Cerebellar cortex (tissue), 1 donor: ENCODE results near the gene ANKRD18A.

Experiments used
- DNase-seq: peaks from one replicate; pipeline ENCODE4 v3.0.0-alpha.2; 2015; ENCODE audit warnings: low spot score

The ANKRD18A gene

DNA sequence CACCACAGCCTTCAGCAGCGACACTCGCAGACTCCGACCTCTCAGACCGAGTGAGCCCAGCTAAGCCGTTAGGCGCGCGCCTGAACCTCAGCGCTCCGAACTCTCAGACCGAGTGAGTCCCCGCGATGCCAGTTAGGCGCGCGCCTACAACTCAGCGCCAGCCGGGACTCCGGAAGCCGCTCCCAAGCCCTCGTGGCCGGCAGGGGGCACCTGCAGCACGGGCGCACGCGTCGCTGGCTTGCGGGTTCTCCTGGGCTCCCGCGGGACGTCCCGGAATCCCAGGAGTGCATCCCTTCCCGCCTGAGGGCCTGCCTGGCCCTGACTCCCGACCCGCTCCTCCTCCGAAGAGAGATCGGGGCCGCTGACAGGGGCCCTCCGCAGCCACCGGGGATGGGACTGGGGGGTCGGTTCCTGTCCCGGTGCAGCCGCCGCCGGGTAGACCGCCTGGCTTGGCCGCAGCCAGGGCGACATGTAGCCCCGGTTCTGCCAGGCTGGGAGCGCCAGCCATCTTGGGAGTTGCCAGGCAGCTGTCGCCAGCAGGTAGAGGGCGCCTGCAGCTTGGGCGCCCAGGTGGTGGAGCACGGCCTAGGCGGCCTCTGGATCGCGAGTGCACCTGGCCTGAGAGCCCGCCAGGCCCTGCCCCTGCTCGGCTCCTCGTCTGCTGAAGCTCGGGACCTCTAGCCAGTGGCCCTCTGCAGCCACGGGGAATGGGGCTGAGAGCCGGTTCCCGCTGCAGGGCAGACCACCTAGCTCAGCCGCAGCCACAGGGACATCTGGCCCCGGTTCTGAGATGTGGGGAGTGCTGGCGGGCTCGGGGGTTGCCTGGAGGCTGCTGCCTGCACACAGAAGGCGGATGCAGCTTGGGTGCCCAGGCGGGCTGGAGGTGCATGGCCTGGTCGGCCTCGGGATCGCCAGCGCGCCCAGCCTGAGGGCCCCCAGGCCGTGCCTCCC is at the start of gene ANKRD18A:
Gene ANKRD18A (minus strand): TSS at position 114 of the 951 bp plus-strand sequence. CDS start 311 bp downstream, outside the sequence.
- DNase-seq: peak; percentile 72

DNA sequence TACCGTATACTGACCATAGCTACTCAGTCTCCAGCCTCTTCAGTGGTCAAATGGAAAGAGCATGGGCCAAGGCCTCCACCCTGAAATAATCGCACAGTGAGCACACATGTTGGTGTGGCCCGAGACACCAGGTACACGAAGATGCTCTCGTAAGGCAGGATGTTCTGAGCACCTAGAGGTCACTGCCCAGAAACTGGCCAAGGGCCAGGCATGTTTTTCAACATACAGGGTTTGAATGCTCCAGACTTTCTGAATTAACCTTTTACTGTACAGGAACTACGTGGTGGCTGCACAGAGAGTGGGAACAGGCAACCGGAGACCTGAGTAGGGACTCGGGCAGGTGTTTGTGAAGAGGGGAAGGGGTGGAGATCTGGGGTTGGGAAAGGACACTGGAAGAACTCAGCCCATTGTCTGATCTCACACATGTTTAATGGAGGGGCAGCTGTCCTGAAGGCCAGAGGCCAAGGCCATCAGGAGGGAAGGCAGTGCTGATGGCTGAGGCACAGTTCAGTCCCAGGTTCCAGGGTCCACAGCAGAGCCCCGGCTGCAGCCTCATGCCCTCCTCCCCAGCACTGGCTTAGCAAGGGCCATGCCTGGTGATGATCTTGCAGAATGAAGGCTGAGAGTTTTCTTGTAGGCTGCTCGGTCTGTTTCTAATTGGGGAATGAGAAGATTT is 48.5 kb upstream of the ANKRD18A start:
- DNase-seq: no peak

DNA sequence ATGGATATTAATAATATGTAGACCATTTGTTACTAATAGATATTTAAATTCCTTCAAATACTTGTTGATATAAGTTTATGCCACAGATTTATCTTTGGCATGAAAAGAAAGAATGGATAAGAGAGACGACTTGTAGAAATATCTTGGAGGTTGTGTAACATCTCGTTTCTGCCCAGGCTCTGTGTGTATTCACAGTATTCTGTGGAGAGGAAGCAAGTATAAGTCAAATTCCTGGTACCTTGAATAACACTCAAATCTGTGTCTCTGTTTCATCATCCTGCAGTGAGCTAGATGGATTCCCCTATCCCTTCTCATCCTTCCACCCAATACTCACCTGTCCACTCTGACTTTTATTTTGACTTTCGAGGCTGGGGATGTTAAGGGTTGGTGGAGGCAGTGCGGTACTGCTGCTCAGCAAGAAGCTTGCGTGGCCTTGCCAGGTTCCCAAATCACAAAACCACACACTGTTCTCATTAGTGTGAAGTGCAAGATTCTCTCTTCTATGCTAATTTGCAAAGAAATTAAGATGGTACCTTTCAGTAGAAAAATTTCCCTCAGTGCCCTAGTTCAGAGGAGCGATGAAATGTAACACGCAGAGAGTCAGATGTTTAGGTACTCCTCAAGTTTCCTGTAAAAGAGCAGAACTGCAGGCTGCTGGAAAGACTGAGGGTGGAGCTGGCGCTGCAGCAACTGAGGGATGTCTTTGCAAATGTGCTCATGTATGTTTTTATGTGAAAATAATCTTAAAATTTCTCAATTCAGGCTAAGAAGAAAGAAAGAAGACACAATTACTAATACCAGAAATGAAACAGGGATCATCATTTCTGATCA is 42.6 kb upstream of the ANKRD18A start:
- DNase-seq: no peak

DNA sequence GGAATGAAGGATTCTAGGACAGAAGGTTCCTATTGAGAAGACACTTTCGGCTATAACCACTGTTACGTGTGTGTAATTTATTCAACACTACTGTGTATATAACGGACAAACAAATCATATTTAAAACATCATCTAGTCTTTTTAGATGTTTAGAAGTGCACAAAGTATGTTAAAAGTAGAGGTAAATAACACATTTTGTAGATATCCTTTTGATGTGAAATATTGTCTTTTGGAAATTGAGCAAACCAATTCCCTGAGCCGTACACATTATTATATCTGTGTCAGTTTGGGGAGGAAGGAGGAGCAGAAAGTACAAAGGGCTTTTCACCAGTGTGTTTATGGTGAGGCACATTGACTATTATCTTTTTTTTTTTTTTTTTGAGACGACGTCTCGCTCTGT is 39.1 kb upstream of the ANKRD18A start:
- no peak for DNase-seq

DNA sequence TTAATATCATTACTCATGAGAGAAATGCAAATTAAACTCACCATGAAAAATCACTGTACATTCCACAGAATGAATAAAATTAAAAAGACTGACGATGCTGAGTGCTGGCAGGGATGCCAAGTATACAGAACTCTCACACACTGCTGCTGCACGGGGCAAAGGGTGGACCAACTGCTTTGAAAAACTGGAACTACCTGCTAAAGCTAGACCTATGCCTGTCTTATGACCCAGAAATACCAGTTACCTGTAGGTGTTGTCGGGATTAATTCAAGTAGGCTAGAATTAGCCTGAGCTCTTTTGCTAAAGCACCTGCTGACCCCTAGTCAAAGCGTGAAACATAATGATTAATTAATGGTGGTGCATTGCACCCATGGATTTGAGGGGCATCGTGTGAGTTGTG is 36.5 kb upstream of the ANKRD18A start:
- DNase-seq: no peak

DNA sequence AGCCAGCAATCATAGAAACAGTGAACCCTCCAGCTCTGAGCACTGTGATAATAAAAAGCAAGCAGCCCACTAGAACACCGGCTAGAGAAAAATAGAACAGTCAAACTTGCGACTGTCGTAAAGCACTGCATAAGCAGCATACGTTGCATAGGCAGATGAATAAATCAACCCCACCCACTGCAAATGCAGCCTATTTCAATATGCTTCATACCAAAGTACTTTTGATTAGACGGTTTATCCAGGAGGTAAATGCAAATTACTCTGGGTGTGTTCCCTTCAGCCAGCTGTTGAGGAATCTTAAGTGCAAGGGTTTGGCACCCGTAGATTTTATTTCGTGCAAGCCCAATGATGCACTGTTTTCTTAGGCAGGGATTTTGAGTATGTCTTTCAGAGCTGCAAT is 32.1 kb upstream of the ANKRD18A start:
- DNase-seq: no peak

DNA sequence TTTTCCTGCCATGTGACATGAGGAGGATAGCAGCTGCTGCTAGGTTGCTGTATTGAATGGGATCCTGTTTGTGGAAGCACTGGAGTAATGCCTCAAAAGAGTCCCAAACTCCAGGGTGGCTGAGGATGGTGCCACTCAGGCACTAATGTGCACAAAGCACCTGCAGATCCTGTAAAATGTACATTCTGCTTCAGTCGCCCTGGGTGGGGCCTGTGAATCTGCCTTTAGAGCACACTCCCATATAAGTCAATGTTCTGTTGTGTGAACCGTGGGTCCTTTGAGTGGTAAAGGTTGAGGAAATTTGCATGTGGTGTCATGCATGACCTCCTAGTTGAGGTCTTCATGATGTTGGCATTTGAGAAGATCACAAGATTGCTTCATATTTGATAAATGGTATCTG is 31.6 kb upstream of the ANKRD18A start:
- DNase-seq: no peak

DNA sequence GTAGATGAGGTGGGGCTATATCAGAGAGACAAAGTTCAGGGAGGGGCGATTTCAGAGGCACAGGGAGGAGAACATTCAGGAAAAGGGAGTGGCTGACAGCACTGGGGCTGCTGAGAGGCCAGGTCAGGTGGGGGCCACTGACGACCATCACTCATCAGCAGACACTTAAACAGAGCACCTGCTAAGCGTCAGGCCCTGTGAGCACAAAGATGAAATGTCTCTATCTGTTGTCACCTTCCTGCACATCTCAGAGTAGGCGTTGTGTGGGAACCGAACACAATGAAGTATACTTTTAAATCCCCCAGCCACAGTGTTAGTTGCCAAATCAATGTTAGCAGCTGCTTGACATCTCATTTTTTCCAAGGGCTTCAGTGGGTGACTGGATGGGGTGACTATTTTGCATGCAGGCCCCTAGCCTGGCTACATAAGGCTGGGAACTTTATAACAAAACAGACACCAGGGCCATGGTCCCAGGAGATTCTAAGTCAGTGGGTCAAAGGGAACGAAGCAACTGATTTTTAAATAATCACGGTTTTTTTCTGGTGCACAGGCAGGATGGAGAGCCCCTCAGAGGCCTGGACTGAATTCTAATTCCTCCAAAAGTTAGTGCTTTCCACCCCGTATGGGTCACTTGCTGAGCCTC is 31.1 kb upstream of the ANKRD18A start:
- DNase-seq: no peak

DNA sequence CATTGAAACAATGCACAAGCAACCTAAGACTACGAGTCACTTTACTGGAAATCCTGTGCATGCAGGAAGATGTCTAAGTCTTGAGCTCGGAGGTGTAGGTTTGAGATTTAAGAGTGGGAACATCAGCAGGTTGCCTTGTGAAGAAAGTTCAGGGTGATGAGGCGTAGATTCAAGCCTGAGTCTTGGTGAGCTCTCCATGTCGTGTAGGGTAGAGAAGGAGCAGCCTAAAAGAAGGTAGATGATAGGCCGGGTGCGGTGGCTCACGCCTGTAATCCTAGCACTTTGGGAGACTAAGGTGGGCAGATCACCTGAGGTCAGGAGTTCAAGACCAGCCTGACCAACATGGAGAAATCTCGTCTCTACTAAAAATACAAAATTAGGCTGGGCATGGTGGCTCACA is 30.2 kb upstream of the ANKRD18A start:
- no peak for DNase-seq

DNA sequence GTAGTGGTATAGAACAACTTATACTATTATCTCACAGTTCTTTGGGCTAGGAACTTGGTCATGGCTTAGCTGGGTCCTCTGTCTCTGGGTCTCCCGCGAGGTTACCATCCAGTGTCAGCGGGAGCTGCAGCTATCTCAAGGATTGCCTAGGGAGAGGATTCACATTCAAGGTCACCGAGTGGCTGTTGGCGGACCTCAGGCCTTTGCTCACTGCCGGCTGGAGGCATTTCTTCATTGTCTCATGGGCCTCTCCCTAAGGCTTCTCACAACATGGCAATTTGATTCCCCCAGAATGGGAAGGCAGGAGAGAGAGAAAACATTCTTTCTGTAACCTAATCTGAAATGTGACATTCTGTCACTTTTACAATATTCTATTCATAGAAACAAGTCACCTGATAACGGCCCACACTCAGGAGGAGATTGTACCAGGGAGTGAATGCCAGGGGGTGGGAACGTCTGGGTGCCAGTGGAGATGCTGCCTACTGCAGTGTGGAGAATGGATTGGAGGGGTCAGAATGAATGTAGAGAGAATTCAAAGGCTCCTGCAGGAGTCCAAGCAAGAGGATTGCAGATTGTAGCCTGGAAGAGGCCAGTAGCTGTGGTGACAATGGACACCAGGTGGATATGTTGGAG is 29.5 kb upstream of the ANKRD18A start:
- no peak for DNase-seq

DNA sequence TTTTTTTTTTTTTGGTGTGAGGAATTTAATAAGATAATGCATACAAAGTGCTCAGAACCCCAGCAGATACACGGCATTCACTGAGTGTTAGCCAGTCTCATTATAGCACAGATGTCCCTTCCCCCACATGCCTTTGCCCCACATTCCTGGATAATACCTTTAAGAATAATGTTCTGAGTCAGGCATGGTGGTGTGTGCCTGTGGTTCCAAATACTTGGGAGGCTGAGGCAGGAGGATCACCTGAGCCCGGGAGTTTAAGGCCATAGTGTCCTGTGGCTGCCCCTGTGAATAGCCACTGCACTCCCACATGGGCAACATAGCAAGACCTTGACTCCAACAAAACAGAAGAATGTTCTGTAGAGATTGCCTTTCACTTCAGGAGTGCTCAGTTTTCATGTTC is 24.2 kb upstream of the ANKRD18A start:
- no peak for DNase-seq

DNA sequence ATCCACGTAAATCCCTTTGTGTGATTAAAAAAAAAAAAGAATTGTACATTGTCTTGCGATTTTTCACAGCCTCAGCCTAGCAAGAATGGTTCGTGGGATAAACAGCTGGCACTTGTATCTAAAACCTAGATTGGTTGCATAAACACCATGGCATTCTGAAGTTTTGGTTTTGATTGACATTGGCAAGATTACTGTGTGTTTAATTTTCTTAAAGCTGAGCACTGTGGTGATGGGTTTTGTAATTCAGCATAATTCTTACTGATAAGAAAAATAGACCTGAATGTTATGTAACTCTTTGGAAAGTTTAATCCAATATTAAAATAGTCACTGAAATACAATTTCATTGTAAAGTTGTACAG is 23.4 kb upstream of the ANKRD18A start:
- DNase-seq: no peak

DNA sequence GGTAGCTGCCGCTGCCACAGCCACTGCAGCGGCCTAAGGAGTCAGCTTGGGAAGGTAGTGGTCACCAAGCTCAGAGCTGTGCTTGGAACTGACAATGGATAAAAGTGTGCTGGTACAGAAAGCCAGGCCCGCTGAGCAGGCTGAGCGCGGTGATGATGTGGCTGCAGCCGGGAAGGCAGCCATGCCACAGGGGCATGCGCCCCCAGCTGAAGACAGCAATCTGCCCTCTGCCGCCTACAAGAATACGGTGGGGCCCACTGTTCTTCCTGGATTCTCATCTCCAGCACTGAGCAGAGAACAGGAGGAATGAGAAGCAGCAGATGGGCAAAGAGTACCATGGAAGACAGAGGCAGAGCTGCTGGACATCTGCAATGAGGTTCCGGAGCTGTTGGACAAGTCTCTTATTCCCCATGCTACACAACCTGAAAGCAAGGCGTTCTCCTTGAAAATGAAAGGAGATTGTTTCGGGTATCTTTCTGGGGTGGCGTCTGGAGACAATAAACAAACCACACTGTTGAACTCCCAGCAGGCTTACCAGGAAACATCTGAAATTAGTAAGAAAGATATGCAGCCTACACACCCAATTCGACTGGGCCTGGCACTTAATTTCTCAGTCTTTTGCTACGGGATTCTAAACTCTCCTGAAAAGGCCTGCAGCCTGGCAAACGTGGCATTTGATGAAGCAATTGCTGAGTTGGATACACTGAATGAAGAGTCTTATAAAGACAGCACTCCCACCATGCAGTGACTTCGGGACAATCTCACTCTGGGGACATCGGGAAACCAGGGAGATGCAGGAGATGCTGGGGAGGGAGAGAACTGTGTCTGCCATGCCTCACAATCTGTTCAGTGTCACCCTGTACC is 22.8 kb upstream of the ANKRD18A start:
- DNase-seq: no peak

DNA sequence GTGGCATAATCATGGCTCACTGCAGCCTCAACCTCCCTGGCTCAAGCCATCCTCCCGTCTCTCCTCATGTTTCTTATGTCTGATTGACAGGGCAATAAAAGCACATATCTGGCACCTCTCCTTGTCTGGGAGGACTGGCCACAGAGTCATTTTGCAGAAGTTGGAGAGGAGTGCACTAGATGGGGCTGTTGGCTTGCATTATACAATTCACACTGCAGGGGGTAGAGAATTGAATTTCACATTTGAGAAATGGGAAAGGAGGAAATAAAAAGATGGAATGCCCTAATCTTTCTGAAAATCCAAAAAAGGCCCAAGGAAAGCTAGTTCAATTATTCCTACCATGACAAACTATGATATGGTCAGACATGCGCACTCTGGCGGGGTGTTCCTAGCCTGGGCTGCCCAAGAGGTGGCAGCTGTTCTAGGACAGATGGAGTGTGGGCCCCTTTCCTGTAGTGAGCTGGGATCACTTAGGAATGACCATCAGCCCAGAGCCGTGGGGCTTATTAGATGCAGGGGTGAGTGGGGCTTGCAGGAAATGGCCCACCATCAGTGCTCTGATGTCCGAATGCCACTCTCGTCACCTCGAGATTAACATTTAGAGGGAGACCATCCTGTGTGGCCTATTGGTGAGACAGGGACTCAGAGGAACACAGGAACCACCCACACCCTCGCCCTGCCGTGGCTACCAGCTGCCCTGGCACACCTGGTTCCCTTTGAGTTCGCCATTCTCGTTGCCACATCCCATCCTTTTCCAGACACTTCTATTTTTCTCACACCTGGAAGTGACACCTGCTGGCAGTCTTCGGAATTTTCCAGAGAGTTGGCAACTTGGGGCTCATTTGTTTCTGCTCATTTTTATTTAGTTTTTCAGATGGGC is 21.8 kb upstream of the ANKRD18A start:
- peak; percentile 32 for DNase-seq

DNA sequence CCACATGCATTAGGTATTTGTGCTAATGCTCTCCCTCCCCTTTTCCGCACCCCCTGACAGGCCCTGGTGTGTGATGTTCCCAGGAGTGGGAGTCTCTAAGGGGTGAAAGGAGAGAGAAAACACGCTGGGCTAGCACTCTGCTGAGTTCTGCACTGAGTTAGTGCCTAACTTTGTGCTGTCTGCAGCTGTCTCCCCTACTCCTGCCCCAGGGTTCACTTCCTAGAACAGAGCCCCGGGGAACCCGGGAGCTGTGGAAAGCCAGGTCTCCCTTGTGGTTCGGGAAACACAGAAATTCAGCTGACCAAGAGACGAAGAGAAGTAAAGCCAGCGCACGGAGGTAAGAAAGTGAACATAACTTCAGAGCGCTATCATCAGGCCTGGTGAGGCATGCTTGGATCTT is 20.7 kb upstream of the ANKRD18A start:
- no peak for DNase-seq

DNA sequence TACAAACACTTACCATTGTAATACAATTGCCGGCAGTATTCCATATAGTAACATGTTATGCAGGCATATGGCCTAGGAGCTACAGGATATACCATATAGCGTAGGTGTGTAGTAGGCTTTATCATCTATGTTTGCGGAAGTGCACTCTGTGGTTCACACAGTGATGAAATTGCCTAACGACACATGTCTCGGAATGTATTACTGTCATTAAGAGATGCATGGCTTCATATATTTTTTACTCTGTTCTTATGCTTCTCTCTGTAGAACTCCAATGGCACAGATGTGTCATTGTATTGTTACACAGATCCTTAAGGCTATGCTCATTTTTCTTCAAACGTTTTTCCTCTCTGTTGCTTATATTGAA is 19.2 kb upstream of the ANKRD18A start:
- no peak for DNase-seq

DNA sequence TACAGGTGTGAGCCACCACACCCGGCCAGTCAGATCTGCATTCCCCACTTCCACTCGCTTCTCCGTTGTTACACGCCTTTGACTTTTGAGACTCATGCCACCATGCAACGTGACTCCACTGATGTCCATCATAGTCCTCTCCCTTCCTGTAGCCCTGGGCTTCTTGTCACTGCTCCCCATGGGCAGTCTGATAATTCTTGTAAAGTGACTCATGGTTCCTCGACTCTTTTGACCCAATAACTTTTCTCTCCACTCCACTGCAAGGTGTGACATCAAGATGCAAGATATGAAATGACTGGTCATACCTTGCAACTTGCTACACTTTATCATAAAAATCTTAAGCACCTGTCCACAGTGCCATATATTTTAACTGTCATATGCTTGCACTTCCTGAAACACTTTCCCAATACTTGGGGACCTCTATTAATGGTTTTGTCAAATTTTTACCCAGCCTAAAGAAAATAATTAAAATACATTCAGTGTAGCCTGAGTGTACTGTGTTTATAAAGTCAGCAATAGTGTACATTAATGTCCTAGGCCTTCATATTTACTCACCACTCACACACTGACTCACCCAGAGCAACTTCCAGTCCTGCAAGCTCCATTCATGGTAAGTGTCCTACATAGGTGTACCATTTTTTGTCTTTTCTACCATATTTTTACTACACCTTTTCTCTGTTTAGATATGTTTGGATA is 18.6 kb upstream of the ANKRD18A start:
- DNase-seq: no peak

DNA sequence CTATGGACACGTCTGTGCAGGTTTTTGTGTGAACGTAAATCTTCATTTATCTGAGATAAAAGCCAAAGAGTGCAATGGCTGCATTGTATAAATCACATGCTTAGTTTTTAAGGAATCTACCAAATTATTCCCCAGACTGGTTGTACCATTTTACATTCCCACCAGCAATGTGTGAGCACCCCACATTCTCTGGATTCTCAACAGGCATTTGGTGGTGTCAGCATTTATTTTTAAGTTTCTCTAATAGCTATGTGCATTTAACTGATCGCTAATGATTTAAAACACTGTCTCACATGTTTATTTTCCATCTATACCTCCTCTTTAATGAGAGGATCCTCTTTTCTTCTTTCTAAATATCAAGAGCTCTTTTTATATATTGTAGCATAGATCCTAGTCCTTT is 13.9 kb upstream of the ANKRD18A start:
- no peak for DNase-seq

DNA sequence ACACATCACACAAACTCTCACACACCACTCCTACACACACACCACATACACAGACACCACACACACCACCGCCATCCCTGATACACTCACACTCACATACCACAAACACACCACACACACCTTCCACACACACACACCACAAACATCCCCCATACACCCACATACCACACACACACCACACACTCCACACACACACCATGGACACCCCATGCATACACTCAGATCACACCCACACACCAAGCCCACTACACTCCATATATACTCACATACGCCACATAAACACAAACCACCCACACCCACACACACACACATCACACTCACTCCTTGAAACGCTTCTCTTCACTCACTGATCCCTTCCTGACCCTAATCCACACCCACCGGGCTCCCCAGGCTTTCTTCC is 9.1 kb upstream of the ANKRD18A start:
- no peak for DNase-seq
